HFFc6 (cell line): Measurements from ENCODE around the gene KLLN. TPM values are rescaled to one million over a fixed set of nuclear protein-coding genes. Genes with fewer than 3 reads are reported as not detected.
"Not testable (repeated sequence)": the region's sequence is repeated elsewhere in the genome, so short reads cannot be mapped to it uniquely, and the experiment has no call there.

ENCODE experiments used
- DNase-seq: peaks from one replicate; pipeline ENCODE4 v3.0.0-alpha.2; 2018
- H3K27ac Mint-ChIP-seq: 2 replicates; pipeline ENCODE4 v1.8.0; 2020; ENCODE audit warnings: mild to moderate bottlenecking, mixed read lengths
- H3K27me3 Mint-ChIP-seq: 2 replicates; pipeline ENCODE4 v1.8.0; 2021; ENCODE audit warnings: mild to moderate bottlenecking, moderate library complexity, mixed read lengths; ENCODE audit not compliant: insufficient read depth
- H3K36me3 Mint-ChIP-seq: 2 replicates; pipeline ENCODE4 v1.8.0; 2021; ENCODE audit warnings: low read depth, mixed read lengths
- H3K4me1 Mint-ChIP-seq: 2 replicates; pipeline ENCODE4 v1.8.0; 2020; ENCODE audit warnings: low read depth, mixed read lengths
- H3K4me3 Mint-ChIP-seq: 2 replicates; pipeline ENCODE4 v1.8.0; 2020; ENCODE audit warnings: mild to moderate bottlenecking, moderate library complexity, mixed read lengths
- H3K9me3 Mint-ChIP-seq: 2 replicates; pipeline ENCODE4 v1.8.0; 2020; ENCODE audit warnings: mild to moderate bottlenecking, mixed read lengths
- CTCF ChIP-seq: fragments of 200-600 bp; sonication (generic); IDR thresholded peaks from 2 replicates; pipeline ENCODE4 v1.5.0; 2021; ENCODE audit warnings: antibody characterized with exemption, mild to moderate bottlenecking
- total RNA-seq, 6 experiments: library from RNA; stranded (reverse); fragmentation: NEBNext Ultra II Directional; extraction: Animal tissue kit (Norgen Biotek cat#: 25700); gene quantifications; 2 replicates in 1 of 6; 3 replicates in 5 of 6; pipeline ENCODE4 v1.2.3, GENCODE V29; 2021

KLLN gene
- total RNA-seq, 6 experiments from 2014 or later: 0.65 to 0.77 (median 0.73) TPM

- DNase-seq: no peak
- Mint-ChIP-seq H3K36me3 (peaks cover 52% of the 10 kb centered on the region), H3K4me1 (peaks cover 51% of the 10 kb centered on the region), H3K27ac (peak overlapping the region; percentile 66), H3K4me3 (peak overlapping the region; percentile 96), H3K27me3 (no peaks in the 10 kb centered on the region), H3K9me3 (no peaks in the 10 kb centered on the region)
- TF ChIP-seq CTCF: no peak
Measured at GRCh38 chr10:87868277-87868676, 4.9 kb upstream of the KLLN start.

GRCh38 chr10:87867453-87867852, 4.1 kb upstream of the KLLN start:
- H3K4me3 Mint-ChIP-seq: peak overlapping the region; percentile 96
- DNase-seq: no peak
- H3K27ac Mint-ChIP-seq: peak overlapping the region; percentile 83
- TF ChIP-seq CTCF: no peak
- H3K9me3 Mint-ChIP-seq: no peaks in the 10 kb centered on the region
- peaks cover 47% of the 10 kb centered on the region for H3K36me3 Mint-ChIP-seq
- peaks cover 43% of the 10 kb centered on the region for H3K4me1 Mint-ChIP-seq
- no peaks in the 10 kb centered on the region; the same call in 1 of the 2 replicates for H3K27me3 Mint-ChIP-seq

- DNase-seq: no peak
- H3K27me3 Mint-ChIP-seq: peaks cover 3% of the 10 kb centered on the region; the same call in 1 of the 2 replicates
- H3K4me3 Mint-ChIP-seq: peak overlapping the region; percentile 96
- H3K27ac Mint-ChIP-seq: peak overlapping the region; percentile 83
- H3K9me3 Mint-ChIP-seq: no peaks in the 10 kb centered on the region
- peaks cover 37% of the 10 kb centered on the region for H3K4me1 Mint-ChIP-seq
- H3K36me3 Mint-ChIP-seq: peaks cover 45% of the 10 kb centered on the region
- no peak for TF ChIP-seq CTCF
Measured at GRCh38 chr10:87866412-87866974, 3.2 kb upstream of the KLLN start.

DNA sequence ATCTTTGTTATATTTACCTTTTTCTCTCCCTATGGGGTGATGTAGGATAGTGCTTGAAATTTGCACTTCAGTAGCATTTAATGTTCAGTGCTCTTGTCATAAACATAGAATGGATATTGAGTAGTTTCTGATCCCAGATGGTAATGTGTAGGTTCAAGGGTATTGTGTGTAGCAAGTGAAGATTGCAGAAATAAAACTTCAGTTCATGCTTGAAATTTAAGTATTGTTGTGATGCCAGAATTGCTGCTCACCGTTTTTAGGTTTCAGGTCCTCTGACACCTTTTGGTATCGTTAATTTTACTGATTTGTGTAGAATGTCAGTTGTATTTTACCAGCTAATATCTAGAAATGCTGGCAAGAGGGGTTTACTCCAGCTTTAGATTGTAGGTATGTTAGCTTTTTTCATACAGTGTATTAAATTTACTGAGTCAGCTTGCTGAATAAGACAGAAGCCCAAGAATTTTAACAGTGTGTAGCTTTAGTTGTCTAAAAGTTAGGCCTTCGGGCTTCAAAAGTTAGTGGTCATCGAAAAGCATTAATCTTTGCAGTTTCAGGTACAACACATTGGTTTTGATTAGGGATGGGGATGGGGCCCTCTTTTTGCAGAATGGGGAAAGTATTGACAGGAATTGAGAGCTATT, 2.0 kb upstream of the KLLN start:
- H3K4me3 Mint-ChIP-seq: peak overlapping the region; percentile 96
- DNase-seq: no peak
- peaks cover 37% of the 10 kb centered on the region for H3K4me1 Mint-ChIP-seq
- H3K9me3 Mint-ChIP-seq: no peaks in the 10 kb centered on the region
- H3K27me3 Mint-ChIP-seq: peaks cover 3% of the 10 kb centered on the region; the same call in 1 of the 2 replicates
- no peak for TF ChIP-seq CTCF
- H3K27ac Mint-ChIP-seq: peak overlapping the region; percentile 81
- H3K36me3 Mint-ChIP-seq: peaks cover 40% of the 10 kb centered on the region

DNA sequence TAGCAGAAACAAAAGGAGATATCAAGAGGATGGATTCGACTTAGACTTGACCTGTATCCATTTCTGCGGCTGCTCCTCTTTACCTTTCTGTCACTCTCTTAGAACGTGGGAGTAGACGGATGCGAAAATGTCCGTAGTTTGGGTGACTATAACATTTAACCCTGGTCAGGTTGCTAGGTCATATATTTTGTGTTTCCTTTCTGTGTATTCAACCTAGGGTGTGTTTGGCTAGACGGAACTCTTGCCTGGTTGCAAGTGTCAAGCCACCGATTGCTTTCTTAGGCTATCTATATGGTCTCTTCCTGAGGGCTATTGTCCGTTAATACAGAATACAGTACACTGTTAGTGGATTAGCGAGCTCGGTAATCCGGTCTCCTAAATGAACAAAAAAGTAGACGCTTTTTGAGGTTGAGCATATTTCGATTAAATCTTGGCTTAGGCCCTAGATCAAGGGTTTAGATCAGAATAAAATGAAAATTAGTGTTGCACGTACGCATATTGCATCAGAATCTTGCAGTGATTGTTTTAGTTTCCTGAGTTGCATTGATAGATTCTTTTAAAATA, 1.2 kb upstream of the KLLN start:
- H3K4me3 Mint-ChIP-seq: peak overlapping the region; percentile 96
- H3K36me3 Mint-ChIP-seq: peaks cover 40% of the 10 kb centered on the region
- H3K27me3 Mint-ChIP-seq: peaks cover 3% of the 10 kb centered on the region; the same call in 1 of the 2 replicates
- H3K27ac Mint-ChIP-seq: peak overlapping the region; percentile 81
- no peak for TF ChIP-seq CTCF
- DNase-seq: no peak
- no peaks in the 10 kb centered on the region for H3K9me3 Mint-ChIP-seq
- peaks cover 36% of the 10 kb centered on the region for H3K4me1 Mint-ChIP-seq

DNA sequence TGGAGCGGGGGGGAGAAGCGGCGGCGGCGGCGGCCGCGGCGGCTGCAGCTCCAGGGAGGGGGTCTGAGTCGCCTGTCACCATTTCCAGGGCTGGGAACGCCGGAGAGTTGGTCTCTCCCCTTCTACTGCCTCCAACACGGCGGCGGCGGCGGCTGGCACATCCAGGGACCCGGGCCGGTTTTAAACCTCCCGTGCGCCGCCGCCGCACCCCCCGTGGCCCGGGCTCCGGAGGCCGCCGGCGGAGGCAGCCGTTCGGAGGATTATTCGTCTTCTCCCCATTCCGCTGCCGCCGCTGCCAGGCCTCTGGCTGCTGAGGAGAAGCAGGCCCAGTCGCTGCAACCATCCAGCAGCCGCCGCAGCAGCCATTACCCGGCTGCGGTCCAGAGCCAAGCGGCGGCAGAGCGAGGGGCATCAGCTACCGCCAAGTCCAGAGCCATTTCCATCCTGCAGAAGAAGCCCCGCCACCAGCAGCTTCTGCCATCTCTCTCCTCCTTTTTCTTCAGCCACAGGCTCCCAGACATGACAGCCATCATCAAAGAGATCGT, 690 bp upstream of the KLLN start:
- H3K27me3 Mint-ChIP-seq, DNase-seq, H3K9me3 Mint-ChIP-seq: not testable (repeated sequence)
- peaks cover 32% of the 10 kb centered on the region for H3K4me1 Mint-ChIP-seq
- peak overlapping the region; percentile 81 for H3K27ac Mint-ChIP-seq
- H3K4me3 Mint-ChIP-seq: peak overlapping the region; percentile 98
- peaks cover 38% of the 10 kb centered on the region for H3K36me3 Mint-ChIP-seq
